MM.1S (cell line): ENCODE measurements around the gene RSRC1.

Experiments
- CTCF ChIP-seq: fragments of 300-600 bp; sonication (generic); IDR thresholded peaks from 2 replicates; pipeline ENCODE4 v1.5.1; 2016; ENCODE audit warnings: antibody characterized with exemption, low read length, mixed read lengths
- EZH2 ChIP-seq: fragments of 300-600 bp; sonication (generic); optimal IDR thresholded peaks from 2 replicates; pipeline ENCODE3; 2017; ENCODE audit warnings: low read depth, mild to moderate bottlenecking, antibody characterized with exemption, low read length, mixed read lengths
- EZH2phosphoT487 ChIP-seq: fragments of 300-600 bp; sonication (generic); IDR thresholded peaks from 2 replicates; pipeline ENCODE4 v1.6.1; 2018; ENCODE audit warnings: antibody characterized with exemption, low read length

DNA sequence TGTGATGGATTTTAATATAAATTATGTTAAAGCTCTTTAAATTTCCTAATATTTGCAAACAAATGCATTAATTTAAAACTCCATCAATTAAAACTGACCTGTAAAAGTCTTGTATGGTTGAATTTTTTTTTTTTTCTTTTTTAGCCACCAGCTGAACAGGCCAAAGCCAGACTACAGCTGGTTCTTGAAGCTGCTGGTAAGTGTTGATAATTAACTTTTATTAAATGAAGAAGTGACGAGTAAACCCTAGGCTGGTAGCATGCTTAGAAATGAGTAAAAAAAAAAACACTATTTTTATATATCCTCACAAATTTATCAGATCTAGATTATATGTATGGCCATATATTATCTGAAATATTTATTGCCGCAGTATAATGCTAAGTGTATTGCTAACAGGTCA lies 244.8 kb downstream of the RSRC1 start:
- TF ChIP-seq CTCF (no peak), EZH2 (no peak), EZH2phosphoT487 (no peak)
